ENCODE data around the gene CHD2.

- TF ChIP-seq YY1 (IDR thresholded peaks at IDR 0.05) (no peak), JUND (IDR thresholded peaks at IDR 0.05) (no peak), TAF1 (conservative IDR thresholded peaks at IDR 0.05) (no peak), REST (IDR thresholded peaks at IDR 0.05) (no peak), GABPA (IDR thresholded peaks at IDR 0.05 in 1 of 2, conservative IDR thresholded peaks at IDR 0.05 in 1 of 2) (no peak), EGR1 (IDR thresholded peaks at IDR 0.05; ENCODE audit: low read depth in 2 of 2) (no peak)
- TF ChIP-seq, protein P1, sequence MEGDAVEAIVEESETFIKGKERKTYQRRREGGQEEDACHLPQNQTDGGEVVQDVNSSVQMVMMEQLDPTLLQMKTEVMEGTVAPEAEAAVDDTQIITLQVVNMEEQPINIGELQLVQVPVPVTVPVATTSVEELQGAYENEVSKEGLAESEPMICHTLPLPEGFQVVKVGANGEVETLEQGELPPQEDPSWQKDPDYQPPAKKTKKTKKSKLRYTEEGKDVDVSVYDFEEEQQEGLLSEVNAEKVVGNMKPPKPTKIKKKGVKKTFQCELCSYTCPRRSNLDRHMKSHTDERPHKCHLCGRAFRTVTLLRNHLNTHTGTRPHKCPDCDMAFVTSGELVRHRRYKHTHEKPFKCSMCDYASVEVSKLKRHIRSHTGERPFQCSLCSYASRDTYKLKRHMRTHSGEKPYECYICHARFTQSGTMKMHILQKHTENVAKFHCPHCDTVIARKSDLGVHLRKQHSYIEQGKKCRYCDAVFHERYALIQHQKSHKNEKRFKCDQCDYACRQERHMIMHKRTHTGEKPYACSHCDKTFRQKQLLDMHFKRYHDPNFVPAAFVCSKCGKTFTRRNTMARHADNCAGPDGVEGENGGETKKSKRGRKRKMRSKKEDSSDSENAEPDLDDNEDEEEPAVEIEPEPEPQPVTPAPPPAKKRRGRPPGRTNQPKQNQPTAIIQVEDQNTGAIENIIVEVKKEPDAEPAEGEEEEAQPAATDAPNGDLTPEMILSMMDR (IDR thresholded peaks at IDR 0.05; ENCODE audit: low read depth, low read length, missing input control) = no peak
- TF ChIP-seq, protein P2, sequence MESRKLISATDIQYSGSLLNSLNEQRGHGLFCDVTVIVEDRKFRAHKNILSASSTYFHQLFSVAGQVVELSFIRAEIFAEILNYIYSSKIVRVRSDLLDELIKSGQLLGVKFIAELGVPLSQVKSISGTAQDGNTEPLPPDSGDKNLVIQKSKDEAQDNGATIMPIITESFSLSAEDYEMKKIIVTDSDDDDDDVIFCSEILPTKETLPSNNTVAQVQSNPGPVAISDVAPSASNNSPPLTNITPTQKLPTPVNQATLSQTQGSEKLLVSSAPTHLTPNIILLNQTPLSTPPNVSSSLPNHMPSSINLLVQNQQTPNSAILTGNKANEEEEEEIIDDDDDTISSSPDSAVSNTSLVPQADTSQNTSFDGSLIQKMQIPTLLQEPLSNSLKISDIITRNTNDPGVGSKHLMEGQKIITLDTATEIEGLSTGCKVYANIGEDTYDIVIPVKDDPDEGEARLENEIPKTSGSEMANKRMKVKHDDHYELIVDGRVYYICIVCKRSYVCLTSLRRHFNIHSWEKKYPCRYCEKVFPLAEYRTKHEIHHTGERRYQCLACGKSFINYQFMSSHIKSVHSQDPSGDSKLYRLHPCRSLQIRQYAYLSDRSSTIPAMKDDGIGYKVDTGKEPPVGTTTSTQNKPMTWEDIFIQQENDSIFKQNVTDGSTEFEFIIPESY (IDR thresholded peaks at IDR 0.05) = no peak
Measured at GRCh38 chr15:93045191-93045785, 145.2 kb downstream of the CHD2 start.
